Liver (tissue), 9 donors: Measurements from ENCODE around the gene FIBCD1. TPM values are rescaled to one million over a fixed set of nuclear protein-coding genes. Genes with fewer than 3 reads are reported as not detected.

Source experiments
- DNase-seq: peaks from one replicate; pipeline ENCODE4 v3.0.0-alpha.2; 2017; ENCODE audit warnings: low spot score
- H3K27ac ChIP-seq, 2 donors: one replicate each; pipeline ENCODE4 v1.7.0; 2013; ENCODE audit warnings: inconsistent platforms in 2 of 2, low read length in 2 of 2, control low read depth in 1 of 2, low read depth in 1 of 2, mild to moderate bottlenecking in 1 of 2
- H3K27me3 ChIP-seq, 4 donors: one replicate each; pipeline versions ENCODE4 v1.6.1 to v1.7.0; 2013; ENCODE audit warnings: low read length in 3 of 4, inconsistent platforms in 1 of 4, mild to moderate bottlenecking in 1 of 4, moderate library complexity in 1 of 4; ENCODE audit not compliant: control insufficient read depth in 4 of 4, insufficient read depth in 4 of 4
- H3K36me3 ChIP-seq, 4 donors: one replicate each; pipeline versions ENCODE4 v1.6.1 to v1.7.0; 2013; ENCODE audit warnings: low read length in 3 of 4, mild to moderate bottlenecking in 3 of 4, low read depth in 1 of 4, moderate library complexity in 1 of 4; ENCODE audit not compliant: control insufficient read depth in 4 of 4, insufficient read depth in 3 of 4
- H3K4me1 ChIP-seq, 4 donors: one replicate each; pipeline versions ENCODE4 v1.6.1 to v1.7.0; 2013; ENCODE audit warnings: low read length in 3 of 4, mild to moderate bottlenecking in 3 of 4, moderate library complexity in 1 of 4; ENCODE audit not compliant: control insufficient read depth in 4 of 4, insufficient read depth in 4 of 4
- H3K4me3 ChIP-seq, 3 donors: one replicate each; pipeline versions ENCODE4 v1.6.1 to v1.7.0; 2013; ENCODE audit warnings: low read length in 3 of 3, control low read depth in 1 of 3, low read depth in 1 of 3, mild to moderate bottlenecking in 1 of 3
- H3K9ac ChIP-seq, 2 donors: one replicate each; pipeline ENCODE4 v1.7.0; 2013; ENCODE audit warnings: low read length in 2 of 2, mild to moderate bottlenecking in 2 of 2, moderate library complexity in 2 of 2, control low read depth in 1 of 2, low read depth in 1 of 2
- H3K9me3 ChIP-seq, 4 donors: one replicate each; pipeline versions ENCODE4 v1.6.1 to v1.7.0; 2013; ENCODE audit warnings: low read length in 3 of 4; ENCODE audit not compliant: control insufficient read depth in 4 of 4
- EGR1 ChIP-seq, 2 donors: IDR thresholded peaks; 2 replicates each; pipeline ENCODE4 v1.6.1; 2016 to 2018; ENCODE audit warnings: antibody characterized with exemption in 2 of 2, low read depth in 2 of 2
- GABPA ChIP-seq, 2 donors: IDR thresholded peaks in 1 of 2; conservative IDR thresholded peaks in 1 of 2; 2 replicates each; pipeline ENCODE4 v1.6.1; 2016; ENCODE audit warnings: antibody characterized with exemption in 2 of 2, mild to moderate bottlenecking in 1 of 2, moderate library complexity in 1 of 2
- SP1 ChIP-seq: IDR thresholded peaks from 2 replicates; pipeline ENCODE4 v1.6.1; 2018; ENCODE audit warnings: antibody characterized with exemption, mild to moderate bottlenecking
- TAF1 ChIP-seq: conservative IDR thresholded peaks from 2 replicates; pipeline ENCODE4 v1.6.1; 2016; ENCODE audit warnings: antibody characterized with exemption, mild to moderate bottlenecking
- YY1 ChIP-seq: IDR thresholded peaks from 2 replicates; pipeline ENCODE4 v1.6.1; 2016; ENCODE audit warnings: antibody characterized with exemption, mild to moderate bottlenecking
- ZBTB33 ChIP-seq: IDR thresholded peaks from 2 replicates; pipeline ENCODE4 v1.6.1; 2016; ENCODE audit warnings: antibody characterized with exemption
- WGBS: extraction: QIAGEN DNeasy Blood & Tissue Kit; methylation state at CpG from one replicate; pipeline ENCODE4 v1.1.7; 2013; 5-methylcytosine and 5-hydroxymethylcytosine counted together
- polyA plus RNA-seq, 2 donors: library from polyadenylated mRNA; stranded (reverse) in 1 of 2; unstranded in 1 of 2; fragments of 200-250 nt in 1 of 2; fragments of >200 nt in 1 of 2; fragmentation: Nextera tagmentation in 1 of 2; extraction: Ambion mirVana in 1 of 2; gene quantifications; one replicate each; pipeline versions ENCODE4 v1.2.1 to v1.2.3, GENCODE V29; 2013 to 2015
- total RNA-seq, 2 donors: library from RNA; depleted of rRNA; stranded (reverse); fragments of >200 nt; gene quantifications; one replicate each; pipeline ENCODE4 v1.2.3, GENCODE V29; 2014
- TF ChIP-seq, protein P1 (sequence below): IDR thresholded peaks from 2 replicates; pipeline ENCODE4 v1.6.1; 2016; ENCODE audit warnings: antibody characterized with exemption, mild to moderate bottlenecking
- TF ChIP-seq, protein P2 (sequence below): IDR thresholded peaks from 2 replicates; pipeline ENCODE4 v1.6.1; 2016; ENCODE audit warnings: antibody characterized with exemption
- donor health status: healthy.
- donor health status: healthy.
- donor health status: healthy.
- donor health status: healthy.
- donor health status: healthy.

The FIBCD1 gene
- total and polyA plus RNA-seq, 4 donors: not detected

GRCh38 chr9:130957451-130958203, 18.6 kb upstream of the FIBCD1 start:
- WGBS: 86% methylated on average over 11 of the region's 11 CpGs
- no peak for DNase-seq
- Histone ChIP-seq H3K9ac (no peak overlapping the region), H3K27me3 (no peaks in the 10 kb centered on the region), H3K4me3 (no peak overlapping the region), H3K27ac (no peak overlapping the region), H3K4me1 (no peaks in the 10 kb centered on the region), H3K36me3 (no peaks in the 10 kb centered on the region), H3K9me3 (no peaks in the 10 kb centered on the region)
- TF ChIP-seq SP1 (no peak), ZBTB33 (no peak), GABPA (IDR thresholded peaks at IDR 0.05 in 1 of 2, conservative IDR thresholded peaks at IDR 0.05 in 1 of 2) (no peak), EGR1 (IDR thresholded peaks at IDR 0.05; ENCODE audit: low read depth in 2 of 2) (no peak), YY1 (no peak)
- TF ChIP-seq, protein P1, sequence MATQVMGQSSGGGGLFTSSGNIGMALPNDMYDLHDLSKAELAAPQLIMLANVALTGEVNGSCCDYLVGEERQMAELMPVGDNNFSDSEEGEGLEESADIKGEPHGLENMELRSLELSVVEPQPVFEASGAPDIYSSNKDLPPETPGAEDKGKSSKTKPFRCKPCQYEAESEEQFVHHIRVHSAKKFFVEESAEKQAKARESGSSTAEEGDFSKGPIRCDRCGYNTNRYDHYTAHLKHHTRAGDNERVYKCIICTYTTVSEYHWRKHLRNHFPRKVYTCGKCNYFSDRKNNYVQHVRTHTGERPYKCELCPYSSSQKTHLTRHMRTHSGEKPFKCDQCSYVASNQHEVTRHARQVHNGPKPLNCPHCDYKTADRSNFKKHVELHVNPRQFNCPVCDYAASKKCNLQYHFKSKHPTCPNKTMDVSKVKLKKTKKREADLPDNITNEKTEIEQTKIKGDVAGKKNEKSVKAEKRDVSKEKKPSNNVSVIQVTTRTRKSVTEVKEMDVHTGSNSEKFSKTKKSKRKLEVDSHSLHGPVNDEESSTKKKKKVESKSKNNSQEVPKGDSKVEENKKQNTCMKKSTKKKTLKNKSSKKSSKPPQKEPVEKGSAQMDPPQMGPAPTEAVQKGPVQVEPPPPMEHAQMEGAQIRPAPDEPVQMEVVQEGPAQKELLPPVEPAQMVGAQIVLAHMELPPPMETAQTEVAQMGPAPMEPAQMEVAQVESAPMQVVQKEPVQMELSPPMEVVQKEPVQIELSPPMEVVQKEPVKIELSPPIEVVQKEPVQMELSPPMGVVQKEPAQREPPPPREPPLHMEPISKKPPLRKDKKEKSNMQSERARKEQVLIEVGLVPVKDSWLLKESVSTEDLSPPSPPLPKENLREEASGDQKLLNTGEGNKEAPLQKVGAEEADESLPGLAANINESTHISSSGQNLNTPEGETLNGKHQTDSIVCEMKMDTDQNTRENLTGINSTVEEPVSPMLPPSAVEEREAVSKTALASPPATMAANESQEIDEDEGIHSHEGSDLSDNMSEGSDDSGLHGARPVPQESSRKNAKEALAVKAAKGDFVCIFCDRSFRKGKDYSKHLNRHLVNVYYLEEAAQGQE: no peak
- TF ChIP-seq, protein P2, sequence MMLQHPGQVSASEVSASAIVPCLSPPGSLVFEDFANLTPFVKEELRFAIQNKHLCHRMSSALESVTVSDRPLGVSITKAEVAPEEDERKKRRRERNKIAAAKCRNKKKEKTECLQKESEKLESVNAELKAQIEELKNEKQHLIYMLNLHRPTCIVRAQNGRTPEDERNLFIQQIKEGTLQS: no peak

- WGBS: 69% methylated on average over 21 of the region's 21 CpGs
- Histone ChIP-seq H3K27ac (no peak overlapping the region), H3K27me3 (no peaks in the 10 kb centered on the region), H3K4me1 (no peaks in the 10 kb centered on the region), H3K4me3 (no peak overlapping the region), H3K9ac (no peak overlapping the region), H3K36me3 (no peaks in the 10 kb centered on the region), H3K9me3 (no peaks in the 10 kb centered on the region)
- no peak for TF ChIP-seq TAF1
- no peak for TF ChIP-seq ZBTB33
- no peak for DNase-seq
These were observed 17.8 kb upstream of the FIBCD1 start for GRCh38 chr9:130956636-130957450.
